K562 (cell line): ENCODE measurements around the gene WWOX. TPM values are rescaled to one million over a fixed set of nuclear protein-coding genes. Genes with fewer than 3 reads are reported as not detected.

ENCODE experiments used
- ATAC-seq: fragments of 200-7000 bp; cut with Tn5 transposase; 3 replicates; pipeline ENCODE4 v1.9.1; 2020; ENCODE audit warnings: moderate library complexity
- BruUV-seq: library from RNA; stranded (reverse); fragments of 400-500 nt; replicated peaks from 2 replicates; lab custom pipeline; 2021; lab: Mats Ljungman, UMichigan
- CTCF ChIA-PET: fragments of 300-600 bp; formaldehyde crosslinking; extraction: SDS; loops from one replicate; lab custom pipeline; 2021; ENCODE audit warnings: low intra/inter-chr PET ratio; lab: Yijun Ruan, JAX
- POLR2A ChIA-PET: fragments of 300-600, 350-650 bp; sonication (Branson Sonifier 250); formaldehyde crosslinking; extraction: SDS; loops from one replicate; lab custom pipeline; 2021; ENCODE audit warnings: antibody characterized with exemption, inconsistent platforms; lab: Yijun Ruan, JAX
- DNase-seq, 4 experiments: peaks; one replicate each; pipeline versions ENCODE4 v3.0.0 to v3.0.0-alpha.2; 2011 to 2018; ENCODE audit warnings: low spot score in 3 of 4, mixed read lengths in 3 of 4; ENCODE audit errors: extremely low read depth in 1 of 4
- FAIRE-seq: peaks from 2 replicates; lab custom pipeline; 2011; peaks lifted over from hg19 to GRCh38; lab: Jason Lieb, UNC
- H2AFZ ChIP-seq: 2 replicates; pipeline ENCODE4 v1.6.0; 2011; ENCODE audit warnings: low read depth, low read length, control low read depth, inconsistent platforms
- H3K27ac ChIP-seq: fragments of 200-600 bp; 3 replicates; pipeline ENCODE4 v1.8.0; 2011; ENCODE audit warnings: low read depth, mild to moderate bottlenecking, control low read depth, inconsistent platforms, low read length, moderate library complexity, mixed read lengths; ENCODE audit errors: extremely low read depth
- H3K27me3 ChIP-seq, 2 experiments: fragments of 300-600 bp in 1 of 2; 2 replicates in 1 of 2; 3 replicates in 1 of 2; pipeline versions ENCODE4 v1.6.0 to v1.8.0; 2011; ENCODE audit warnings: inconsistent platforms in 2 of 2, low read length in 2 of 2, mild to moderate bottlenecking in 1 of 2, mixed read lengths in 1 of 2, moderate library complexity in 1 of 2; ENCODE audit not compliant: control insufficient read depth in 2 of 2, insufficient read depth in 2 of 2
- H3K36me3 ChIP-seq: fragments of 300-600 bp; 3 replicates; pipeline ENCODE4 v1.8.0; 2011; ENCODE audit warnings: mild to moderate bottlenecking, low read length, inconsistent platforms; ENCODE audit not compliant: control insufficient read depth, insufficient read depth
- H3K4me1 ChIP-seq, 2 experiments: fragments of 200-600 bp in 1 of 2; replicated peaks in 1 of 2; 2 replicates in 1 of 2; 3 replicates in 1 of 2; pipeline versions ENCODE4 v1.5.1 to v1.8.0; 2011; ENCODE audit warnings: inconsistent platforms in 2 of 2, low read length in 2 of 2, mild to moderate bottlenecking in 1 of 2, mixed read lengths in 1 of 2, moderate library complexity in 1 of 2; ENCODE audit not compliant: control insufficient read depth in 2 of 2, insufficient read depth in 2 of 2
- H3K4me2 ChIP-seq: 2 replicates; pipeline ENCODE4 v1.6.1; 2011; ENCODE audit warnings: low read length, control low read depth, inconsistent platforms, mixed read lengths; ENCODE audit not compliant: insufficient read depth
- H3K4me3 ChIP-seq: fragments of 200-600 bp; sonication (generic), shearing (Covaris generic); 2 replicates; pipeline ENCODE4 v1.5.1; 2016; ENCODE audit warnings: control low read depth, inconsistent platforms
- H3K79me2 ChIP-seq: fragments of 200-600 bp; 3 replicates; pipeline ENCODE4 v1.8.0; 2011; ENCODE audit warnings: low read length, inconsistent platforms; ENCODE audit not compliant: control insufficient read depth, insufficient read depth
- H3K9ac ChIP-seq, 2 experiments: 2 replicates each; pipeline versions ENCODE4 v1.6.0 to v1.6.1; 2011; ENCODE audit warnings: low read depth in 2 of 2, low read length in 2 of 2, control low read depth in 1 of 2, inconsistent platforms in 1 of 2, mild to moderate bottlenecking in 1 of 2, mixed read lengths in 1 of 2; ENCODE audit not compliant: insufficient read depth in 1 of 2
- H3K9me1 ChIP-seq: one replicate; pipeline ENCODE4 v1.6.0; 2011; ENCODE audit warnings: inconsistent platforms, mild to moderate bottlenecking, low read length, moderate library complexity; ENCODE audit not compliant: control insufficient read depth, insufficient read depth
- H3K9me3 ChIP-seq: replicated peaks from 2 replicates; pipeline ENCODE4 v1.5.1; 2011; ENCODE audit warnings: low read depth, low read length, inconsistent platforms; ENCODE audit not compliant: control insufficient read depth, insufficient read depth
- H4K20me1 ChIP-seq: replicated peaks from 2 replicates; pipeline ENCODE4 v1.6.1; 2011; ENCODE audit warnings: low read length, inconsistent platforms, mixed read lengths; ENCODE audit not compliant: control insufficient read depth, insufficient read depth
- ARID2 ChIP-seq: fragments of 450-650 bp; IDR thresholded peaks from 2 replicates; pipeline ENCODE4 v1.6.1; 2017; ENCODE audit warnings: antibody characterized with exemption, mild to moderate bottlenecking
- CHD2 ChIP-seq: IDR thresholded peaks from 2 replicates; pipeline ENCODE4 v1.6.1; 2011; ENCODE audit warnings: low read depth, low read length
- FOXA3 ChIP-seq, 2 experiments: fragments of 450-650 bp in 1 of 2; sonication (generic) in 1 of 2; formaldehyde crosslinking; IDR thresholded peaks in 1 of 2; conservative IDR thresholded peaks in 1 of 2; 2 replicates each; pipeline versions ENCODE4 v1.4.0 to v1.8.0; 2020 to 2022; ENCODE audit warnings: mild to moderate bottlenecking in 2 of 2, missing genetic modification reagents in 1 of 2
- ILK ChIP-seq: fragments of 450-650 bp; IDR thresholded peaks from 2 replicates; pipeline ENCODE4 v1.6.1; 2016; ENCODE audit warnings: missing genetic modification characterization, low read depth, mild to moderate bottlenecking, missing compliant biosample characterization, moderate library complexity, borderline replicate concordance
- KHSRP ChIP-seq: fragments of 450-650 bp; IDR thresholded peaks from 2 replicates; pipeline ENCODE4 v1.6.1; 2017
- POU5F1 ChIP-seq: fragments of 150-350 bp; IDR thresholded peaks from 2 replicates; pipeline ENCODE4 v1.6.1; 2014; ENCODE audit warnings: borderline replicate concordance, low read length, low read depth, mild to moderate bottlenecking; ENCODE audit not compliant: partially characterized antibody
- PURB ChIP-seq: sonication (generic); formaldehyde crosslinking; IDR thresholded peaks from 2 replicates; pipeline ENCODE4 v1.9.0; 2021; ENCODE audit warnings: low read depth, mild to moderate bottlenecking, missing genetic modification reagents
- STAG1 ChIP-seq: sonication (generic); formaldehyde crosslinking; IDR thresholded peaks from 2 replicates; pipeline ENCODE4 v1.5.0; 2020; ENCODE audit warnings: missing genetic modification reagents, borderline replicate concordance
- TRIM28 ChIP-seq: fragments of 450-650 bp; IDR thresholded peaks from 2 replicates; pipeline ENCODE4 v1.6.1; 2017
- ZNF77 ChIP-seq: fragments of 250-450 bp; sonication (Bioruptor Pico); IDR thresholded peaks from 2 replicates; pipeline ENCODE4 v1.5.0; 2020
- WGBS: fragments of 100-300 bp; shearing (Covaris generic); methylation state at CpG from one replicate; pipeline ENCODE4 v1.1.6; 2016; ENCODE audit warnings: low coverage, mixed read lengths; ENCODE audit not compliant: insufficient coverage; ENCODE audit errors: missing lambda C conversion rate; 5-methylcytosine and 5-hydroxymethylcytosine counted together
- in situ Hi-C: fragments of 300-500 bp; cut with MboI; formaldehyde crosslinking; loops from 4 replicates; pipeline ENCODE4 v1.15.0; 2018; ENCODE audit warnings: inconsistent platforms, mixed read lengths
- intact Hi-C: fragments of 100-400 bp; cut with micrococcal nuclease; formaldehyde crosslinking; loops from 2 replicates; pipeline ENCODE4 v1.14.2; 2022
- polyA plus RNA-seq, 8 experiments: library from polyadenylated mRNA; depleted of rRNA in 4 of 8; stranded (reverse) in 5 of 8; unstranded in 3 of 8; fragments of >200 nt; fragmentation: Nextera tagmentation in 2 of 8; fragmentation: Illumina TruSeq in 1 of 8; extraction: Ambion mirVana in 2 of 8; extraction: Trizol in 1 of 8; gene quantifications; 2 replicates each; pipeline versions ENCODE4 v1.2.1 to v1.2.3, GENCODE V29; 2011 to 2014; ENCODE audit warnings: inconsistent platforms in 1 of 8, missing spikeins in 1 of 8
- total RNA-seq, 7 experiments: library from RNA; depleted of rRNA in 6 of 7; stranded (reverse); fragments of >200 nt in 6 of 7; fragmentation: Illumina TruSeq in 2 of 7; extraction: Trizol in 2 of 7; gene quantifications; 2 replicates each; pipeline versions ENCODE4 v1.2.1 to v1.2.3, GENCODE V29; 2011 to 2021; ENCODE audit warnings: low replicate concordance in 1 of 7
- TF ChIP-seq, protein P1 (sequence below): fragments of 250-450 bp; sonication (Bioruptor Pico); IDR thresholded peaks from 2 replicates; pipeline ENCODE4 v1.4.0; 2020
- TF ChIP-seq, protein P2 (sequence below): sonication (generic); formaldehyde crosslinking; IDR thresholded peaks from 2 replicates; pipeline ENCODE4 v1.8.0; 2022; ENCODE audit warnings: missing genetic modification reagents, mild to moderate bottlenecking, moderate library complexity, borderline replicate concordance

Gene WWOX
- total and polyA plus RNA-seq, 9 of the 15 experiments (the other 6 are each of a cell fraction or from before 2014, with no cell fraction given), result 1.6 to 22.7 (median 8.1) TPM

DNA sequence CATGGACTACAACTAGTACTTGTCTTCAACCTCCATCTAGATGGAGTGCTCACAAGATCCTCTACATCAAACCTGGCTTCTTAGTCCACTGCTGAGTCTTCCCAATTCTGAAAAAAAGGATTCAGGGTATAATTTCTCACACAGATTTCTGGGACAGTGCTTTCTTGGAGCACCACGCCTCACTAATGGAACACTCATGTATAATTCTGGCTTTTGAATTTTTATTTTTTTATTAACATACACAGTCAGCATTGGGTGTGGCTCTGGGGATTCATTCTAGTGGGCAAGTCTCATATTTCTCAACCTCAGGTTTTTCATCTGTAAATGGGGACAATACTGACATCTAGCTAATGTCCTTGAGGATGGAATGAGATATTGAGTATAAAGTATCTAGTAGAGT, 696.0 kb downstream of the WWOX start:
- Histone ChIP-seq H3K79me2 (no peaks in the 10 kb centered on the region), H3K9me3 (no peaks in the 10 kb centered on the region), H3K27me3 (no peaks in the 10 kb centered on the region; a peak in 3 of 5 replicates), H3K36me3 (no peaks in the 10 kb centered on the region)
- in situ Hi-C loops, result no loop called here
- DNase-seq (no peak), ATAC-seq (no peak)
- BruUV-seq, result no TSS peak
- POLR2A ChIA-PET, result no interaction called here
- TF ChIP-seq, protein P1, sequence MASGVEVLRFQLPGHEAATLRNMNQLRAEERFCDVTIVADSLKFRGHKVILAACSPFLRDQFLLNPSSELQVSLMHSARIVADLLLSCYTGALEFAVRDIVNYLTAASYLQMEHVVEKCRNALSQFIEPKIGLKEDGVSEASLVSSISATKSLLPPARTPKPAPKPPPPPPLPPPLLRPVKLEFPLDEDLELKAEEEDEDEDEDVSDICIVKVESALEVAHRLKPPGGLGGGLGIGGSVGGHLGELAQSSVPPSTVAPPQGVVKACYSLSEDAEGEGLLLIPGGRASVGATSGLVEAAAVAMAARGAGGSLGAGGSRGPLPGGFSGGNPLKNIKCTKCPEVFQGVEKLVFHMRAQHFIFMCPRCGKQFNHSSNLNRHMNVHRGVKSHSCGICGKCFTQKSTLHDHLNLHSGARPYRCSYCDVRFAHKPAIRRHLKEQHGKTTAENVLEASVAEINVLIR, result no peak
- TF ChIP-seq ARID2 (no peak), PURB (CRISPR knock-in tag) (no peak), ZNF77 (CRISPR knock-in tag) (no peak), TRIM28 (no peak), CHD2 (no peak), FOXA3 (CRISPR knock-in tag; conservative IDR thresholded peaks at IDR 0.05 in 1 of 2, IDR thresholded peaks at IDR 0.05 in 1 of 2) (no peak), STAG1 (CRISPR knock-in tag) (no peak), ILK (no peak), KHSRP (no peak), POU5F1 (no peak)
- TF ChIP-seq, protein P2, sequence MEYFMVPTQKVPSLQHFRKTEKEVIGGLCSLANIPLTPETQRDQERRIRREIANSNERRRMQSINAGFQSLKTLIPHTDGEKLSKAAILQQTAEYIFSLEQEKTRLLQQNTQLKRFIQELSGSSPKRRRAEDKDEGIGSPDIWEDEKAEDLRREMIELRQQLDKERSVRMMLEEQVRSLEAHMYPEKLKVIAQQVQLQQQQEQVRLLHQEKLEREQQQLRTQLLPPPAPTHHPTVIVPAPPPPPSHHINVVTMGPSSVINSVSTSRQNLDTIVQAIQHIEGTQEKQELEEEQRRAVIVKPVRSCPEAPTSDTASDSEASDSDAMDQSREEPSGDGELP (CRISPR knock-in tag), result no peak
- TF ChIP-seq, all 486 proteins: peak for 0
- CTCF ChIA-PET, result no interaction called here
- Histone ChIP-seq H3K4me3 (no peak overlapping the region), H2AFZ (no peak overlapping the region; the same call in 1 of the 2 replicates), H4K20me1 (no peaks in the 10 kb centered on the region), H3K27ac (no peak overlapping the region), H3K9me1 (no peaks in the 10 kb centered on the region), H3K4me1 (no peaks in the 10 kb centered on the region; a peak in 1 of 5 replicates), H3K4me2 (no peak overlapping the region), H3K9ac (no peak overlapping the region)
- FAIRE-seq, result no peak
- WGBS, result 25% methylated on average over 1 of the region's 1 CpG
- intact Hi-C loops, result no loop called here
